GM19025 (cell line): ENCODE data around the gene PKP3.
"Not testable (repeated sequence)": the region's sequence is repeated elsewhere in the genome, so short reads cannot be mapped to it uniquely, and the experiment has no call there.

ENCODE experiments used
- ATAC-seq: cut with Tn5 transposase; IDR thresholded peaks from one replicate; pipeline ENCODE4 v1.9.1; 2021; ENCODE audit warnings: mild to moderate bottlenecking, low read depth, moderate library complexity; ENCODE audit not compliant: unreplicated experiment

PKP3 gene

DNA sequence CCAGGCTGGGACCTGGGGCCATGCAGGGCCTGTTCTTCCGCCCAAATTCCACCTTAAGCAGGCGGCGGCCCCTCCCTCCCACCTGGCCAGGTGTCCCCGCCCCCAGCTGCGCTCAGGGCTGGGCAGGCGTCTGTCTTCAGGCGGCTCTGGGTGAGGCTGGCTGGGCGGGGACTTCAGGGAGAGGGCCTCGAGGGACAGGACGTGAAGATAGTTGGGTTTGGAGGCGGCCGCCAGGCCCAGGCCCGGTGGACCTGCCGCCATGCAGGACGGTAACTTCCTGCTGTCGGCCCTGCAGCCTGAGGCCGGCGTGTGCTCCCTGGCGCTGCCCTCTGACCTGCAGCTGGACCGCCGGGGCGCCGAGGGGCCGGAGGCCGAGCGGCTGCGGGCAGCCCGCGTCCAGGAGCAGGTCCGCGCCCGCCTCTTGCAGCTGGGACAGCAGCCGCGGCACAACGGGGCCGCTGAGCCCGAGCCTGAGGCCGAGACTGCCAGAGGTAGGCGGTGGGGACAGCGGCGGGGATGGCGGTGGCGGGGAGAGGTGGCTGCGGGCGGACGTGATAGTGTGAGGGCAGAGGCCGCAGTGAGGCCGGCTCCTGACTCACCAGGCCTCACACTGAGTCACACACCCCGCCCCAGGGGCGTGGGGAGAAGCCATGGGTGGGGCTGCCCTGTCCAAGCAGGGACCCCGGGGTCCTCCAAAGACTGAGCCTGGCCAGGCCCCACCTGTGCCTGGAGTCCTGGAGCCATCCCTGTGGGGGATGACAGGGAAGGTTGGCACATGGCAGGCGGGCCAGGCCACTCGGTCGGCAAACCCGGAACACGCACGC is at the start of gene PKP3:
Gene PKP3 (plus strand): TSS at position 176 of the 824 bp plus-strand sequence. CDS start 84 bp downstream, at position 260.
- ATAC-seq = no peak

DNA sequence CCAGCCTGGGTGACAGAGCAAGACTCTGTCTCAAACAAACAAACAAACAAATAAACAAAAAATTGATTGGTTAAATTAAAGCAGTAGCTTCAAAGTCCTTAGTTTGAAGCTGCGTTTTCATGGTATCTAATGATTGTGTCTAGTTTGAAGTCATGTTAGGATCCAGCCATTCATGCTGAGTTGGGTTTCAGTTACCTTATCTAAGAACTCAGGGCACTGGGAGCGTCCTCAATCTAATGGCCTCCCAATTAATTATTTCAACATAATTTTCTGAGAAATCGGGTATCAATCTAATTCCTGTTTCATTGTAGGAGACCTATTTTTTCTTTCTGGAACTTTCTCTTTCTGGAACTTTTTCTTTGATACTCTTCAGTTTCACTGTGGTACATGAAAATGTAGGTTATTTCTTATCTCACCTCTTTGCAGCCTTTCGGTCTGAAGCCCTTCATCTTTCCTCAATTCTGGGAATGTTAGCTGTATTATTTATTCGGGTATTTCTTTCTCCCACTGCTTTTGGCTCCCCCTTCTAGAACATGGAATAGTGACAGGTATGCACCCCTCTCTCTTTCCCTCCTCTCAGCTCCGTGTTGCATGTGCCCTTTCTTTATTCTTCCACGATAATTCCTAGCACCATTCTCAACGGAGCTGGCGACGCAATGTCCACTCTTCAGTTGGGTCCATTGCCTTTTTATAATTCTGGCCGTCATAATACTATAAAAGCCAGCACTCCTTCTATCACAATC is 49.0 kb upstream of the PKP3 start:
- no peak for ATAC-seq

DNA sequence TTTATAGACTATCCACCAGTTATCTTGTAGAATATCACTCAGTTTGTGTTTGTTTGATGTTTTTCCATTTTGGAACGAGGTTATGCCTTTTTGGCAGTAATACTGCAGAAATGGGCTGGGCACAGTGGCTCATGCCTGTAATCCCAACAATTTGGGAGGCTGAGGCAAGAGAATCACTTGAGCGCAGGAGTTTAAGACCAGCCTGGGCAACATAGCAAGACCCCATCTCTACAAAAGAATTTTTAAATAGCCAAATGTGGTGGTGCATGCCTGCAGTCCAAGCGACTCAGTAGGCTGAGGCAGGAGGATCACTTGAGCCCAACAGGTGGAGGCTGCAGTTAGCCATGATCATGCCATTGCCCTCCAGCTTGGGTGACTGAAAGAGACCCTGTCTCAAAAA is 47.5 kb upstream of the PKP3 start:
- ATAC-seq = no peak

- not testable (repeated sequence) for ATAC-seq
Observed at GRCh38 chr11:349270-349954, 44.6 kb upstream of the PKP3 start.

DNA sequence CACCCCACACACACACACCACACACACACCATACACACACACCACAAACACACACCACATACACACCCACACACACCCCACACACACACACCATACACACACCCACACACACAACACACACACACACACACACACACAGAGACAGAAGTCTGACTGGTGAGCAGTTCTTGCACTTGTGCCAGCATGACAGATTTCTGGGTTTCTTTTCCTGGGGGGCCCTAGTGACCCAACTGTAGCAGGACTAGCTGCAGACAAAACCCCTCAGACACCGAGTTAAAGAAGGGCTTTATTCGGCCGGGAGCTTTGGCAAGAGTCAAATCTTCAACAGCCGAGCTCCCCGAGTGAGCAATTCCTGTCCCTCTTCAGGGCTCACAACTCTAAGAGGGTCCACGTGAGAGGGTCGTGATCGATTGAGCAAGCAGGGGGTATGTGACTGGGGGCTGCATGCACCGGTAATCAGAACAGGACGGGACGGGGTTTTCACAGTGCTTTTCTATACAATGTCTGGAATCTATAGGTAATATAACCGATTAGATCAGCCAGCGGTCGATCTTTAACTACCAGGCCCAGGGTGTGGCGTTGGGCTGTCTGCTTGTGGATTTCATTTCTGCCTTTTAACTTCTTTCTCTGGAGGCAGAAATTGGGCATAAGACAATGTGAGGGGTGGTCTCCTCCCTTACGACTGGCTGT is 43.8 kb upstream of the PKP3 start:
- peak; percentile 9 for ATAC-seq

DNA sequence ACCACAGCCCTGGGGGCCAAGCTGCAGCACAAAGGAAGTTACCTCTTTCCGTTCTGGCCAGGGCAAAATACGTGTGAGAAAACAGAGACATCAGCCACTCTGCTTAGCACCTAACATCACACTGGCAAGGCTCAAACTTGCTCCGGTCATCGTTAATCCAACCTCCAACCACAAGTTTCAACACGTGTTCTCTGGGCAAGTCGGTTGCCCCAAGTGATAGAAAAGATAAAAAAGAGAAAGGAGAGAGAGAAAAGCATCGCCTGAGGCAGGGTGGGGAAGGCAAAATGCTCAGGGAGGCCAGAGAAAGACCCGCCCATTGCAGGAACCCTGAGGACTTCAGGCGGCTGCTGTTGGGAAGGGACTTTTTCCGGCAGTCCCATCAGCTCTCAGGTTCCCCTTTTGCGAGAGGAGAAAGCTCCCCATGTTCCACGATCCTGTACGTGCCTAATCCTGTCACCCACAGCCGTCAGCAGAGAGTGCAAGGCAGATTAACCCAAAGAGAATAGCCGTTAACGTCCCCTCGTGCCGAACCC is 43.2 kb upstream of the PKP3 start:
- peak; percentile 49 for ATAC-seq

DNA sequence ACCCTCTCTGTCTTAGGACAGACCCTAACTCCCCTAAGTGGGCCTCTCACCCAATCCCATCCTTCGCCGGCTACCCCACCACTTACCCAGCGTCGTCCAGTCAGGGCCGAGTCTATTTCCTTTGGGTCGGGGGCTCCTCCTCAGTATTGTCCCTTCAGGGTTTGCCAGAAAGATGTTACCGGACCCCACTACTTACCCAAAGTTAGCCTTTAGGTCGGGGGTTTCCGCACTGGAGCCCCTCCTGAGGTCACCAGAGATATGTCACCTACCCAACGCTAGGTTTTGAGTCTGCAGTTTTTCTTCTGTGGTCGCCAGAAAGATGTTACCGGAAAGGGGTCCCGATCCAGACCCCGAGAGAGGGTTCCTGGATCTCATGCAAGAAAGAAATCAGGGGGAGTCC is 42.6 kb upstream of the PKP3 start:
- no peak for ATAC-seq

- no peak for ATAC-seq
Observed at GRCh38 chr11:352456-353031, 41.5 kb upstream of the PKP3 start.

DNA sequence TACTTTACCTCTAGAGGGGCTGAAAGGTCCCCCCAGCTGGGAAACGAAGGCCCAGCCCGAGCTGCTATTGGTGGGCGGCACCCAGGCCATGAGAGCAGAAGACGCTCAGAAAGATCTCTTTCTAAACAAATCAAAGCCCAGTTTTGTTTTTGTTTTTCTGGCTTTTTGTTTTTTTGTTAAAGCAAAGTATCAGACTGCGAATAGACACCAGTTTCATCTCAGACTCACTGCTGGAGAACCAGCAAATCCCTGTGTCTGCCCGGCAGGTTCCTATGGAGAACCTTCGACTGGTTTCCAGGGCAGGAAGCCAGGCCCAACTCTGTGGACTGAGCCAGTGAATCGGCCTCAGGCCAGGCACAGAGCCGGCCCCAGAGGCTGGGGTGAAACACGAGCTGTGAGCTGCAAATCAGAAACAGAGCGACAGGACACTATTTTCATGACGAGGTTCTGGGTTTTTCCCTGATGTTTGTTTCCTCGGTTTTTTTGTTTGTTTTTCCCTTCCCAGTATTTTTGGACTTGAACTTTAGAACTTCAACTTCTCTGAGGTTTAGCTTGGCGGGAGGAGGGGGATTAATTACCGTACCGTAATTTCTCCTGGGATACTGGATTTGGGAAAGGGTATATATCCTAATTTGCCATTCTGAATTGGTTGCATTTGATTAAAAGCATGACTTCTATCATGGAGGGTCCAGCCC is 40.7 kb upstream of the PKP3 start:
- ATAC-seq = no peak

DNA sequence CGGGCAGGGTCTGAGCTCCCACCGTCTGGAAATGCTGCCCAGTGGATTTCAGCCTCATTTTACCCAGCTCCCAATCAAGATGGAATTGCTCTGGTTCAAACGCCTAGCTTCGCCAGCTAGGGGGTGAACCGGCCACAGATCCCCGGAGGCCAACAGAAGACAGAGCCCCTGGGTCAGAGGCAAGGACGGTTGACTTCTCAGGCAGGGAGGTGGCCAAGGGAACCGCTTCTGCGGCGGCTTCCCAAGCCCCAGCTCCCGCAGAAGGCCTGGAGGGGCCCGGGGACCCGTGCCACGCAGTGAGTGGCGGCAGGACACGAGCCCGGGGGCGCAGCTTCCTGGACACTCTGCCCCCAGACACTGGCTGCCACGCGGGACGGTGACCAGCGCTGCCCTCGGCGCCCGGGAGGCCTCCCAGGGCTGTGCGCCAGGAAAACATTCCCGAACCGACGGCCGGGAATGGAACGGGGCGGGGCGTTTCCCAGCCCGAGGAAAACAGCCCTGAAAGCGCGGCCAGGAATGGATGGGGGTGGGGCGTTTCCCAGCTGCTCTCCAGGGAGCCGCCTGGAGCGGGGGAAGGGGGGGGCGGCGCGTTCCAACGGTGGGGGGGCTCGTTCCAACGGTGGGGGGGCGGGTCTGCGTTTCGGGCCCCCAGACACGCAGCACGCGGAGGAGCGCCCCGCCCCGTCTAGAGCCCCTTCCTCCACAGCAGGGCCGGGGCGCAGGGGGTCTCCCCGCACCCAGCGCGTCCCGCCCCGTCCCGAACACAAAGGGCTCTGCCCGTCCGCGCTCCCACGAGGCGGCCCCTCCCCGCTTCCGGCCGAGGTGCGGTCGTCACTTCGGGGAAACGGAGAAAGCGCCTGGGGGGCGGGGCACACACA is 38.2 kb upstream of the PKP3 start:
- ATAC-seq = no peak

DNA sequence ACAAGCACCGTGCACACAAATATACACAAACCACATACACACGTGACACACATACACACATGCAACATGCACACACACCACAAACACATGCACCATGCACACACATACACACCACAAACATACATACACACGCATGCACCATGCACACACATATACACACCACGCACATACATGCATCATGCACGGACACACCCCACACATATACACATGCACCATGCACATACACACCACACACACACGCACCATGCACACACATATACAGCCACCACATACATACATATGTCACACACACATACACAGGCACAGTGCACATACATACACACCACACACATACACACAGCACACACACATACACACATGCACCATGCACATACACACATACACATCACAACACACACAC is 37.4 kb upstream of the PKP3 start:
- ATAC-seq = no peak

DNA sequence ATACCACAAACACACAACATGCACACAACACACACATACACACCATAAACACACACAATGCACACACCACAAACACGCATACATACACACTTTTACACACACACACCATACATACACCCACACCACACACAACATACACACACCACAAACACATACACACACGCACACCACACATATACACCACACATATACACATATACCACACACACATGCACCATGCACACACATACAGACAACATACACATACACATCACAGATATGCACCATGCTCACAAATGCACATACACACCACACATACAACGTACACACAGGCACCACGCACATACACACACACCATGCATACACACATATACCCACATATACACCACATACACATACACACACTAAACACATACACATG is 36.4 kb upstream of the PKP3 start:
- no peak for ATAC-seq

- no peak for ATAC-seq
Observed at GRCh38 chr11:358129-358800, 35.7 kb upstream of the PKP3 start.

GRCh38 chr11:359181-359714 is 34.8 kb upstream of the PKP3 start:
- no peak for ATAC-seq

- ATAC-seq = no peak
Observed at GRCh38 chr11:360326-361280, 33.4 kb upstream of the PKP3 start.

- ATAC-seq = no peak
Observed at GRCh38 chr11:362642-363442, 31.2 kb upstream of the PKP3 start.
